ENCODE data around the gene AIP.
"Not testable (repeated sequence)": the region's sequence is repeated elsewhere in the genome, so short reads cannot be mapped to it uniquely, and the experiment has no call there.

The AIP gene

GRCh38 chr11:67448220-67448609 is 34.6 kb upstream of the AIP start:
- no peak for DNase-seq (ENCODE audit: low read depth in 2 of 2)

- DNase-seq (ENCODE audit: low read depth in 2 of 2), result no peak
Measured at GRCh38 chr11:67449116-67449844, 33.5 kb upstream of the AIP start.

GRCh38 chr11:67450796-67451657 is 31.8 kb upstream of the AIP start:
- DNase-seq (ENCODE audit: low read depth in 2 of 2), result no peak

- no peak for DNase-seq (ENCODE audit: low read depth in 2 of 2)
Measured at GRCh38 chr11:67451658-67451976, 31.2 kb upstream of the AIP start.

GRCh38 chr11:67452141-67452952 is 30.5 kb upstream of the AIP start, which contains the start of gene GPR152:
GPR152 (minus strand) TSS chr11:67452729; CDS start chr11:67452724, 5 bp downstream.
- DNase-seq (ENCODE audit: low read depth in 2 of 2), result no peak

DNA sequence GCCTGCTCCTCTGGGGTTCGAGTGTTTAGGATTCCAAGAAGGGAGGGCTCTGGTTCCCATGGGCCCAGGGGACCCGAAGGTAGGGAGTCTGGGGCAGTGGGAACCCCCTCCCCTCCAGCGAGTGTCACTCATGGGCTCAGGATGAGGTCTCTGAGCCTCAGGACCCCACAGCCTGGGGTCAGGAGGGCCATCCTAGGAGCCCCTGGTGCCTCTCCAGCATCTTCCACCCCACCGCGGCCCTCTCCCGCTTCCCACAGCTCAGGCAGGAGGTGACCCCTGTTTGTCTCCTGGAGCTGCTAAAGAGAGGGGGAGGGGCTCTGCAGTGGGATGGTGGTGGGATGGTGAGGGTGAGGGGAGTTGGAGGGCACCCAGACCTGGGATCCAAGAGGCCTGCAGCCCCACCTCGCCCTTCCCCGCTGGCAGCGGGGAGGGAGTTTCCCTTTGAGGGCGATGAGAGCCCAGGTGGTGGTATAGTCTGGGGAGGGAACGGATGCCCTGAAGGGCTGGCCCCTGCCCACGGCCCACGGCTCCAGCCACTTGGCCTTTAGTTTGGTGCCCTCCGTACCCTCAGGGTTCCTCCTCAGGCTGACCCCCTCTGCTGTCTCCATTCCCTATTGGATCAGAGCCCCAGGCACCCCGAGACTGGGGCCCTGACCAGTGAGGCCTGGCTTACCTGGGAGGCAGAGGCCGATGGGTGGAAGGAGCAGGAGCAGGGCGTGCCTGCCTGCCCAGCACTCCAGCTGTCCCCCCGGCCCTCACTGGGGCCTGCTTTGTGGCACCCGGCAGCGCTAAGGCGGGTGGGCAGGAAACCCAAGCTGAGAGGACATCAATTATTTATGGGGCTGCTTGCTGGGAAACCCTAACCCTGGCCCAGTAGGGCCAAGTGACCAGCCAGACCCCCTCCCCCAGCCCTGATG is 28.8 kb upstream of the AIP start:
- DNase-seq (ENCODE audit: low read depth in 2 of 2), result no peak

GRCh38 chr11:67455054-67455453 is 27.8 kb upstream of the AIP start, which contains the start of gene CABP4:
CABP4 (plus strand) TSS chr11:67455354; CDS start chr11:67455424, 70 bp downstream.
- DNase-seq (ENCODE audit: low read depth in 2 of 2), result no peak

GRCh38 chr11:67456068-67456705 is 26.6 kb upstream of the AIP start:
- no peak for DNase-seq (ENCODE audit: low read depth in 2 of 2)

GRCh38 chr11:67457453-67457852 is 25.4 kb upstream of the AIP start:
- no peak for DNase-seq (ENCODE audit: low read depth in 2 of 2)

GRCh38 chr11:67458266-67458665 is 24.6 kb upstream of the AIP start:
- no peak for DNase-seq (ENCODE audit: low read depth in 2 of 2)

GRCh38 chr11:67463186-67463585 is 19.6 kb upstream of the AIP start:
- no peak for DNase-seq (ENCODE audit: low read depth in 2 of 2)

DNA sequence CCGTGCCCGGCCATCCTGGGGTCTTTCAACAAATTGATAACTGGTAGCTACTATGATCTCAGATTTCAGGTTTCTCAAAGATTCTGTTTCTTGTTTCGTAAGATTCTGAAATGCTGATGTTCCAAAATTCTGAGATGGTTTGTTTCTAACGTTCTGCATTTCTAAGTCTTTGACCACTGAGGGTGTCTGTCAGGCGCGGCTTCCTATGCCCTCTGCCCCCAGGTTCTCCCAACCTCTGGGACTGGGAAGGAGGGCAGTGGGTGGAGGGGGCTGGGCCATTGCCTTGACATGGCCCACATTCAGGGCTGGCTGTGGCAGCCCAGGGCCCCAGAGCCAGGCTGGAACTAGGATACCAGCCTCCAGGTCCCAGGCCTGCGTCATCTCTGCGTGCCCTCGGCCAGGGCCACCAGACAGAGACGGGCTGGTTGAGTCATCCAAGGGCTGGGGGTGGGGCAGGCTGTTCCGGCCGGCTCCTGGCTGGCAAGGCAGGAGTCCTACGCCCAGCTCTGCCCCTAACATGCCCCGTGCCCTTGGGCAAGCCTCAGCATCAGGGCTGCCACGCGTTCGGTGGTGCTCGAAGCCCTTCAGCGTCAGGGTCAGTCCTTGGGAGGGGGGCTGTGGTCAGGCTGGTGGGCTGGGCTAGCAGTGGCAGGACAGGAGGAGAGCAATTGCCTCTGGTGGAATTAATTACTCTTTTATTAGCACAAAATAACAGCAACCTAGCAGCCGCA is 19.0 kb upstream of the AIP start:
- DNase-seq (ENCODE audit: low read depth in 2 of 2), result no peak

- peak; percentile 83 to 88 for DNase-seq (ENCODE audit: low read depth in 2 of 2)
Measured at GRCh38 chr11:67464411-67465188, 18.2 kb upstream of the AIP start.

GRCh38 chr11:67465189-67465510 is 17.7 kb upstream of the AIP start:
- no peak for DNase-seq (ENCODE audit: low read depth in 2 of 2)

- not testable (repeated sequence) for DNase-seq (ENCODE audit: low read depth in 2 of 2)
Measured at GRCh38 chr11:67465530-67465929, 17.3 kb upstream of the AIP start.

GRCh38 chr11:67466367-67466766 is 16.5 kb upstream of the AIP start:
- DNase-seq (ENCODE audit: low read depth in 2 of 2), result no peak

DNA sequence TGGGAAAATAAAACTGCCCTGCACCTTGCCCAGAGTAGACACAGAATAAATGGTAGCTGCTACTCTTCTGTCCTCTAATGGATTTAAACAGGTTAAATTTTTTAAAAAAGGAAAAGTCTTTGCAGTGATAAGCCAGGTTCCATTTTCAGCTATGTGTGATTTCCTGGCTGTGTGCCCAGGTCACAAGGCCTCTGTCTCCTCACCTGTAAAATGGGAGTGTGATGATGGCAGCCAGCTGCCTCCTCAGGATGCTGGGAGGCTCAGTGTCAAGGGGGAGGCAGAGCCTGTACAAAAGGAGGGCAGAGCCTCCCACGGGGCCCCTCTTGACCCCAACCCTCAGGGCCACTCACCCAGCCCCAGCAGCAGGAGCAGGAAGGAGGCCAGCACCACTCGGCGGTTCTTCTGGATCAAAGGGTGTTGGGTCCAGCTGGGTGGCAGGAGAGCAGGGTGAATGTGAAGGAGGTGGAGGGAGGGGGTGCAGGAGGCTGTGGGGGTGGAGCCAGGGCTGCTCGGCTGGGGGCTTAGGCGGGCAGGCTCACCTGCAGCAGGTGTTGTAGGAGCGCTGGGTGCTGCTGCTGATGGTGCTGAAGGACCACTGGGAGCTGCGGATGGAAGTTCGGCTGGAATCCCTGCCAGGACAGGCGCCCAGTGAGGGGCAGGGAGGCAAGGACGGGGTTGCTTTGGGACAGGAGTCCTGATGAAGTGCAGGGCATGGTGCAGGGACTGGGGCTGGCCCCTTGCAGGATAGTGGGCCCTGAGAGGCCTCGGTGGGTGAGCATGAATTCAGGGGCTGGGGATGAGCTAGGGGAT is 15.7 kb upstream of the AIP start:
- no peak for DNase-seq (ENCODE audit: low read depth in 2 of 2)

- DNase-seq (ENCODE audit: low read depth in 2 of 2), result no peak
Measured at GRCh38 chr11:67468056-67468455, 14.8 kb upstream of the AIP start.

GRCh38 chr11:67468456-67468758 is 14.4 kb upstream of the AIP start:
- DNase-seq (ENCODE audit: low read depth in 2 of 2), result no peak

All from stimulated activated CD8-positive, alpha-beta memory T cell treated with anti-CD3 and anti-CD28 coated beads, Interleukin-2, amount 100 ng/mL, for 1 hour (primary cell).